ENCODE measurements around the gene BSCL2. TPM values are rescaled to one million over a fixed set of nuclear protein-coding genes. Genes with fewer than 3 reads are reported as not detected.
"Not testable (repeated sequence)": the region's sequence is repeated elsewhere in the genome, so short reads cannot be mapped to it uniquely, and the experiment has no call there.

The BSCL2 gene
- total RNA-seq, 1 donor from 2014 or later: 45.2 TPM

DNA sequence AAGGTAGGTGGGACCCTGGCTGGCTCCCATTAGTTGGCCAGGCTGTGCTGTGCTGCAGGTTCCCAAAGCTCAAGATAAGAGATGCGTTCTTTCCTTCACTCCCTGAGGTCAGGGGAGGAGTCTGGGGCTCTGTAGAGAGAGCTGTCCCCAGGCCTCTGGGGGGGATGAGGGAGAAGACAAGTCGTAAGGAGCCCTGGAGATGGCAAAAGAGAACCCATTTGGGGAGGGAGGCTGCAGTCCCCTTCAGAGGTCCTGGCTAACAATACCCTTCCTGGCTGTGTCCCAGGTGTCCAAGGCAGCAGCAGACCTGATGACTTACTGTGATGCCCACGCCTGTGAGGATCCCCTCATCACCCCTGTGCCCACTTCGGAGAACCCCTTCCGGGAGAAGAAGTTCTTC, 1.2 kb upstream of the BSCL2 start:
- Histone ChIP-seq H3K36me3 (ENCODE audit: control insufficient read depth, insufficient read depth, low read length) (peaks cover 2% of the 10 kb centered on the region), H3K27me3 (ENCODE audit: control insufficient read depth, insufficient read depth, low read length) (no peaks in the 10 kb centered on the region), H3K4me3 (ENCODE audit: low read depth, low read length) (no peak overlapping the region)
- no peak for DNase-seq (ENCODE audit: low read depth)
- TF ChIP-seq CTCF (IDR thresholded peaks at IDR 0.05; ENCODE audit: insufficient read depth, low read length, poor library complexity, severe bottlenecking): no peak

GRCh38 chr11:62706850-62707247, 375 bp downstream of the BSCL2 start:
- Histone ChIP-seq H3K4me3 (ENCODE audit: low read depth, low read length) (no peak overlapping the region), H3K36me3 (ENCODE audit: control insufficient read depth, insufficient read depth, low read length) (peaks cover 2% of the 10 kb centered on the region), H3K27me3 (ENCODE audit: control insufficient read depth, insufficient read depth, low read length) (no peaks in the 10 kb centered on the region)
- no peak for DNase-seq (ENCODE audit: low read depth)
- no peak for TF ChIP-seq CTCF (IDR thresholded peaks at IDR 0.05; ENCODE audit: insufficient read depth, low read length, poor library complexity, severe bottlenecking)

- Histone ChIP-seq H3K27me3 (ENCODE audit: control insufficient read depth, insufficient read depth, low read length) (no peaks in the 10 kb centered on the region), H3K4me3 (ENCODE audit: low read depth, low read length) (peak overlapping the region; percentile 59), H3K36me3 (ENCODE audit: control insufficient read depth, insufficient read depth, low read length) (peaks cover 2% of the 10 kb centered on the region)
- no peak for TF ChIP-seq CTCF (IDR thresholded peaks at IDR 0.05; ENCODE audit: insufficient read depth, low read length, poor library complexity, severe bottlenecking)
- peak; percentile 72 for DNase-seq (ENCODE audit: low read depth)
Observed at GRCh38 chr11:62705880-62706849, 1.1 kb downstream of the BSCL2 start.

GRCh38 chr11:62705413-62705812, 1.8 kb downstream of the BSCL2 start:
- H3K36me3 ChIP-seq (ENCODE audit: control insufficient read depth, insufficient read depth, low read length): peaks cover 2% of the 10 kb centered on the region
- TF ChIP-seq CTCF (IDR thresholded peaks at IDR 0.05; ENCODE audit: insufficient read depth, low read length, poor library complexity, severe bottlenecking): peak; percentile 16
- H3K4me3 ChIP-seq (ENCODE audit: low read depth, low read length): peak overlapping the region; percentile 59
- DNase-seq (ENCODE audit: low read depth): no peak
- no peaks in the 10 kb centered on the region for H3K27me3 ChIP-seq (ENCODE audit: control insufficient read depth, insufficient read depth, low read length)

GRCh38 chr11:62703921-62704320, 3.3 kb downstream of the BSCL2 start:
- H3K27me3 ChIP-seq (ENCODE audit: control insufficient read depth, insufficient read depth, low read length); H3K4me3 ChIP-seq (ENCODE audit: low read depth, low read length); DNase-seq (ENCODE audit: low read depth); H3K36me3 ChIP-seq (ENCODE audit: control insufficient read depth, insufficient read depth, low read length): not testable (repeated sequence)

GRCh38 chr11:62702246-62702645, 5.0 kb downstream of the BSCL2 start:
- TF ChIP-seq CTCF (IDR thresholded peaks at IDR 0.05; ENCODE audit: insufficient read depth, low read length, poor library complexity, severe bottlenecking): no peak
- DNase-seq (ENCODE audit: low read depth): no peak
- H3K27me3 ChIP-seq (ENCODE audit: control insufficient read depth, insufficient read depth, low read length): no peaks in the 10 kb centered on the region
- H3K36me3 ChIP-seq (ENCODE audit: control insufficient read depth, insufficient read depth, low read length): no peaks in the 10 kb centered on the region
- H3K4me3 ChIP-seq (ENCODE audit: low read depth, low read length): no peak overlapping the region

All from kidney epithelial cell (primary cell).